ENCODE data around the gene GAS2L1. TPM values are rescaled to one million over a fixed set of nuclear protein-coding genes. Genes with fewer than 3 reads are reported as not detected.

Gene GAS2L1
- total and polyA plus RNA-seq, 11 donors: 12.0 to 48.3 (median 18.0) TPM

DNA sequence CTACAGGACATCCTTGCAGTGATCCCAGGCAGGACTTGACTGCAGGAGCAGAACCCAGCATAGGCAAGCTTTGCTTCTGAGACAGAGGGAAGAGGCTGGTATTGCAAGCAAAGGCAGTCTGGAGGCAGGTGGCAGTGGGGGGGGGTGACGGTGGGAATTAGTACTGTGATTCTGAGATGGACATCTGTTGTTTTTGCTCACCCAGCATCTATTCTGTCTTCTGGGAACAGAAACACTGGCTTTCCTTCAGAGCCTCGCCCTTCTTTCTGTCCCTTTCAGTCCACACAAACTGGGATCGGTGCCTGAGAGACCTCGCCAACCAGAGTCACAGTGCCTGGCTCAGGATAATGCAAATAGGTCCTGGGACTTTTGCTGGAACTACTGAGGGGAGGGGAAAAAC is 40.2 kb downstream of the GAS2L1 start:
- DNase-seq: peak in 1 of 5 donors; percentile 33
- Histone ChIP-seq H3K36me3 (peaks cover 0 to 100% (median 77%) of the 10 kb centered on the region in 9 donors), H3K4me3 (no peak overlapping the region), H3K27me3 (no peaks in the 10 kb centered on the region), H3K9me3 (no peaks in the 10 kb centered on the region), H3K4me1 (peaks cover 0 to 45% (median 19%) of the 10 kb centered on the region in 12 donors), H3K27ac (peak overlapping the region in 1 of 12 donors; percentile 40)
- ATAC-seq: peak in 2 of 4 donors; percentile 16 to 27
- intact Hi-C loops (cut with DNase I): no loop called here
- 44 to 84% (median 66%) methylated on average over 4 of the region's 4 CpGs for WGBS, 4 donors
- TF ChIP-seq, protein P1, sequence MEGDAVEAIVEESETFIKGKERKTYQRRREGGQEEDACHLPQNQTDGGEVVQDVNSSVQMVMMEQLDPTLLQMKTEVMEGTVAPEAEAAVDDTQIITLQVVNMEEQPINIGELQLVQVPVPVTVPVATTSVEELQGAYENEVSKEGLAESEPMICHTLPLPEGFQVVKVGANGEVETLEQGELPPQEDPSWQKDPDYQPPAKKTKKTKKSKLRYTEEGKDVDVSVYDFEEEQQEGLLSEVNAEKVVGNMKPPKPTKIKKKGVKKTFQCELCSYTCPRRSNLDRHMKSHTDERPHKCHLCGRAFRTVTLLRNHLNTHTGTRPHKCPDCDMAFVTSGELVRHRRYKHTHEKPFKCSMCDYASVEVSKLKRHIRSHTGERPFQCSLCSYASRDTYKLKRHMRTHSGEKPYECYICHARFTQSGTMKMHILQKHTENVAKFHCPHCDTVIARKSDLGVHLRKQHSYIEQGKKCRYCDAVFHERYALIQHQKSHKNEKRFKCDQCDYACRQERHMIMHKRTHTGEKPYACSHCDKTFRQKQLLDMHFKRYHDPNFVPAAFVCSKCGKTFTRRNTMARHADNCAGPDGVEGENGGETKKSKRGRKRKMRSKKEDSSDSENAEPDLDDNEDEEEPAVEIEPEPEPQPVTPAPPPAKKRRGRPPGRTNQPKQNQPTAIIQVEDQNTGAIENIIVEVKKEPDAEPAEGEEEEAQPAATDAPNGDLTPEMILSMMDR (IDR thresholded peaks at IDR 0.05): no peak
- TF ChIP-seq POLR2A (IDR thresholded peaks at IDR 0.05): no peak

DNA sequence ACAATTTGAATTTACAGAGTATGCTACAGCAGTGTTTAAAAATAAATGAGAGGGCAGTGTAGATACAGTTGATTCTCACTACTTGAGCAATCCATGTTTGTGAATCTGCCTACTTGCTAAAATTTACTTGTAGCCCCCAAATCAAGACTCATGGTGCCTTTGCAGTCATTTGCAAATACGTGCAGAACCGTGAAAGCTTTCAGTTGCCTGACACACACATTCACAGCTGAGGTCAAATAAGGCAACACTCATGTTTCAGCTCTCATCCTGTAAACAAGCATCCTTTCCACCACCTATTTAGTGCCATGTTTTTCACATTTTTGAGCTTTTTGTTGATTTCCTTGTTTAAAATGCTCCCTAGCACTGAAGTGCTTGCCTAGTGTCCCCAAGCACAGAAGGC is 41.6 kb downstream of the GAS2L1 start:
- ATAC-seq (no peak), DNase-seq (no peak)
- no peak overlapping the region for H3K4me3 ChIP-seq
- H3K9me3 ChIP-seq: no peaks in the 10 kb centered on the region
- peaks cover 0 to 32% (median 13%) of the 10 kb centered on the region in 12 donors for H3K4me1 ChIP-seq
- peaks cover 0 to 100% (median 79%) of the 10 kb centered on the region in 9 donors for H3K36me3 ChIP-seq
- no peaks in the 10 kb centered on the region for H3K27me3 ChIP-seq
- 83 to 92% (median 86%) methylated on average over 2 of the region's 2 CpGs for WGBS, 4 donors
- TF ChIP-seq POLR2A (IDR thresholded peaks at IDR 0.05): no peak
- TF ChIP-seq, protein P1 (IDR thresholded peaks at IDR 0.05): no peak
- H3K27ac ChIP-seq: no peak overlapping the region
- intact Hi-C loops (cut with DNase I): no loop called here

DNA sequence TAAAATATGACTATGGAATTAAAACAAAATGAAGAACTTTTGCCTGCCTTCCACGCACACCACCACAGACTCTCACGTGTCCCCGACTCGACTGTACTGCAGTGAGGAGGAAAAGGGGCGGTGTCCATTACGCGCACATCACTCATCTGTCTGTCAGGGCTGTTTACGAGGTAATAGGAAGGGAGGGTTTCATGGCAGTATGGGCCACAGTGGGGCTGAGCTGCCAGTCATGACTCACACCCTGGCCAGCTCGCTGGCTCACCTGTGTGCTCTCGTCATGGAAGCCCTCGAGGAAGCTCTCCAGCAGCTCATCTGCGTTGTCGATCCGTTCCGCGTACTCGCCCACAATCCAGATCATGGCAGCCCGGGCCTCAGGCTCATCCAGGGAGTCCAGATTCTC is 42.5 kb downstream of the GAS2L1 start:
- intact Hi-C loops (cut with DNase I): no loop called here
- 91 to 94% (median 93%) methylated on average over 18 of the region's 18 CpGs for WGBS, 4 donors
- H3K4me1 ChIP-seq: peaks cover 0 to 24% (median 9%) of the 10 kb centered on the region in 12 donors
- H3K36me3 ChIP-seq: peaks cover 0 to 100% (median 85%) of the 10 kb centered on the region in 9 donors
- no peaks in the 10 kb centered on the region for H3K27me3 ChIP-seq
- DNase-seq (peak in 1 of 5 donors; percentile 25), ATAC-seq (no peak)
- TF ChIP-seq, protein P1 (IDR thresholded peaks at IDR 0.05): no peak
- TF ChIP-seq POLR2A (IDR thresholded peaks at IDR 0.05): no peak
- no peak overlapping the region for H3K27ac ChIP-seq
- no peaks in the 10 kb centered on the region for H3K9me3 ChIP-seq
- no peak overlapping the region for H3K4me3 ChIP-seq

DNA sequence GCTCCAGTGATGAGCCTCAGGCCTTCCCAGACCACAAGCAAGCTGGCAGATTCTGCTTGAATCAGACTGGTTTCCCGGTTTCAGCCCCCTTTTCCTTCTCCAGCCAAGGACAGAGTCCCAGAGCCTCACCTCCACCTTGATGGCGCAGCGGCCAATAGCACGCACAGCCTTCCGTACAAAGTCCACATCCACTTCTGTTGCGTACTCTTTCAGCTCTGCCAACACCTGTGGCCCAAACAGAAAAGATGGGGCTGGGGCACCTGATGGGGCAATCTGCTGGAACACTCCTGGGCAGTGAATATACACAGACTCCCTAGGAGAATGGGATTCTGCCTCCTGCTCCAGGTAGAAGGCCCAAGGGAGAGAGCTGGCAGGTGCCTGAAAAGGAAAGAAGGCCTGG is 44.6 kb downstream of the GAS2L1 start:
- no peaks in the 10 kb centered on the region for H3K27me3 ChIP-seq
- H3K4me1 ChIP-seq: peaks cover 0 to 13% (median 2%) of the 10 kb centered on the region in 12 donors
- DNase-seq: peak in 1 of 5 donors; percentile 12
- peaks cover 0 to 100% (median 100%) of the 10 kb centered on the region in 9 donors for H3K36me3 ChIP-seq
- H3K9me3 ChIP-seq: no peaks in the 10 kb centered on the region
- no peak overlapping the region for H3K27ac ChIP-seq
- intact Hi-C loops (cut with DNase I): loop anchor here in 1 of 10 donors (5.0 kb wide), 1 partner anchor 44 kb away; the partner anchor contains the start of gene GAS2L1
- H3K4me3 ChIP-seq: no peak overlapping the region
- no peak for TF ChIP-seq POLR2A (IDR thresholded peaks at IDR 0.05)
- TF ChIP-seq, protein P1 (IDR thresholded peaks at IDR 0.05): no peak
- 98 to 100% (median 99%) methylated on average over 6 of the region's 6 CpGs for WGBS, 4 donors
- ATAC-seq: no peak

Measured in heart left ventricle (tissue), 16 donors.